Choroid plexus epithelial cell (primary cell): ENCODE results near the gene TMEM266.

Experiments
- DNase-seq: peaks from one replicate; pipeline ENCODE4 v3.0.0-alpha.2; 2010; ENCODE audit warnings: low read depth
- H3K4me3 ChIP-seq: 2 replicates; pipeline ENCODE4 v1.5.1; 2011; ENCODE audit warnings: low read depth, mild to moderate bottlenecking, control low read depth, low read length, moderate library complexity
- TF ChIP-seq, protein P1 (sequence below): conservative IDR thresholded peaks from 2 replicates; pipeline ENCODE4 v1.5.1; 2011; ENCODE audit warnings: low read depth, mild to moderate bottlenecking, control low read depth, inconsistent platforms, low read length, moderate library complexity

TMEM266 gene

GRCh38 chr15:76107169-76107568, 47.4 kb downstream of the TMEM266 start:
- TF ChIP-seq, protein P1, sequence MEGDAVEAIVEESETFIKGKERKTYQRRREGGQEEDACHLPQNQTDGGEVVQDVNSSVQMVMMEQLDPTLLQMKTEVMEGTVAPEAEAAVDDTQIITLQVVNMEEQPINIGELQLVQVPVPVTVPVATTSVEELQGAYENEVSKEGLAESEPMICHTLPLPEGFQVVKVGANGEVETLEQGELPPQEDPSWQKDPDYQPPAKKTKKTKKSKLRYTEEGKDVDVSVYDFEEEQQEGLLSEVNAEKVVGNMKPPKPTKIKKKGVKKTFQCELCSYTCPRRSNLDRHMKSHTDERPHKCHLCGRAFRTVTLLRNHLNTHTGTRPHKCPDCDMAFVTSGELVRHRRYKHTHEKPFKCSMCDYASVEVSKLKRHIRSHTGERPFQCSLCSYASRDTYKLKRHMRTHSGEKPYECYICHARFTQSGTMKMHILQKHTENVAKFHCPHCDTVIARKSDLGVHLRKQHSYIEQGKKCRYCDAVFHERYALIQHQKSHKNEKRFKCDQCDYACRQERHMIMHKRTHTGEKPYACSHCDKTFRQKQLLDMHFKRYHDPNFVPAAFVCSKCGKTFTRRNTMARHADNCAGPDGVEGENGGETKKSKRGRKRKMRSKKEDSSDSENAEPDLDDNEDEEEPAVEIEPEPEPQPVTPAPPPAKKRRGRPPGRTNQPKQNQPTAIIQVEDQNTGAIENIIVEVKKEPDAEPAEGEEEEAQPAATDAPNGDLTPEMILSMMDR = no peak
- DNase-seq = no peak
- no peak overlapping the region for H3K4me3 ChIP-seq

- no peak for DNase-seq
- H3K4me3 ChIP-seq = no peak overlapping the region
- TF ChIP-seq, protein P1 = no peak
Measured at GRCh38 chr15:76108021-76108723, 48.4 kb downstream of the TMEM266 start.

- DNase-seq = no peak
- no peak overlapping the region for H3K4me3 ChIP-seq
- TF ChIP-seq, protein P1 = no peak
Measured at GRCh38 chr15:76109046-76109445, 49.3 kb downstream of the TMEM266 start.

DNA sequence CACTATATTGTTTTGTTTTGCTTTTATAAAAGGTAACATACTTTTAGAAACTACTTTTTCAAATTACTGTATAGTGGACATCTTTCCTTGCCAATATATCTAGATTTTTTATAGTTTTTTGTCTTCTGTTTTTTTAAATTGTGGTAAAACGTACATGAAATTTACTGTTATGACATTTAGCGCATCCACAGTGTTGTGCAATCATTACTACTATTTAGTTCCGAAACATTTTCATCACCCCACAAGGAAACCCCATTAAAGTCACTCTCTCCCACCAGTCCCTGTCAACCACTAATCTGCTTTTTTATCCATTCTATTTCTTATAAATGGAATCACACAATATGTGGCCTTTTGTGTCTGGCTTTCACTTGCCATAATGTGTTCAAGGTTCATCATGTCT, 54.8 kb downstream of the TMEM266 start:
- TF ChIP-seq, protein P1 = no peak
- DNase-seq = no peak
- no peak overlapping the region for H3K4me3 ChIP-seq

DNA sequence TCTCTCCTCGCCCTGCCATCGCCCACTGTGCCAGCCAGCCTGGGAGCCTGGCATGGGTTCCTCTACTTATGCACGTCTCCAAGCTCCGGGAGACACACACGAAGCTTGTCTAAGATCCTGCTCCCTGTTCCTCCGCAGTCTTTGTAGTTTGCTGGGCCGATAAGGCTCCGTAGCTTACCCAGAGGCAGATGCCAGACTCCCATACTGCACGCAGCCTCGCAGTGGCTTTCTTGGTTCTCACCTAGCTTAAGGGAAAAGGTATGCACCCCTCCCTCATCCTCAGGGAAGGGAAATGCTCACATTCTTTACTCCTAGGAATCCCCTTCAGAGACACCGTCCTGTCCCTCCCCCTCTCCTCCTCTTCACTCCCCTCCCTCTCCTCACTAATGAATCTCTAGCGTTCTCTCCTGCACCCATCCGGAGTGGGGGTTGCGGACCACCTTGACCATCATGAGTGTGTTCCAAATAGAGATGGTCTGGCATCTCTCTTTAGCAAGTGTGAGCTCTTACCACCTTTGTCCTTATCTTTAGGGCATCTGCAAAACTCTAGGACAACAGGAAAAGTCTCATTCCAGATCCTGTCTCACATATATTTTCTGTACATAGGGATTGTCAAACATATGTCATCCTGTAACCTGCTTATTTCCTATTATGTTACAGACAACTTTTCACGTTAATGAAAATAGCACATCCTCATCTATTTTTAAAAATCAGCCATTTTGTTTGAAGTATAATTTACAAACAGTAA, 56.5 kb downstream of the TMEM266 start:
- no peak overlapping the region for H3K4me3 ChIP-seq
- TF ChIP-seq, protein P1 = no peak
- DNase-seq = no peak

DNA sequence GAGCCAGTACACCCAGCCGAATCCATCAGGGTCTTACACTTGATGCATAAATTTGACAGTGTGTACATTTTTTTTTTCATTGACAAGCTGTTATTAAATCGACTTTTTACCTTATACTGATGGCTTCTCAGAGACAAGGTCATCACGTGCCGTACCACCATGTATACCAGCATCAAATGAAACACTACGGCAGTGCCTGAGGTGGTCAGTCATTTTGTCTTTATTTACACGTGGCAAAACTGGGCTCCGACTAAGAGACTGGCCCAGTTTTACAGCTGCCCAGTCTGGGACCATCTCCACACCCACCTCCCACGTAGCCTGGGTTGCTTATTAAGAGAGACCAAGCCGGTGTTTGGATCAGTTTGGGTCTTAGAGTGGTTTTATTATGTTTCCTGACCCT, 57.4 kb downstream of the TMEM266 start:
- TF ChIP-seq, protein P1 = no peak
- no peak overlapping the region for H3K4me3 ChIP-seq
- no peak for DNase-seq

- TF ChIP-seq, protein P1 = no peak
- H3K4me3 ChIP-seq = no peak overlapping the region
- no peak for DNase-seq
Measured at GRCh38 chr15:76118767-76119166, 59.0 kb downstream of the TMEM266 start.
